ENCODE measurements around the gene AUTS2.

Gene AUTS2

DNA sequence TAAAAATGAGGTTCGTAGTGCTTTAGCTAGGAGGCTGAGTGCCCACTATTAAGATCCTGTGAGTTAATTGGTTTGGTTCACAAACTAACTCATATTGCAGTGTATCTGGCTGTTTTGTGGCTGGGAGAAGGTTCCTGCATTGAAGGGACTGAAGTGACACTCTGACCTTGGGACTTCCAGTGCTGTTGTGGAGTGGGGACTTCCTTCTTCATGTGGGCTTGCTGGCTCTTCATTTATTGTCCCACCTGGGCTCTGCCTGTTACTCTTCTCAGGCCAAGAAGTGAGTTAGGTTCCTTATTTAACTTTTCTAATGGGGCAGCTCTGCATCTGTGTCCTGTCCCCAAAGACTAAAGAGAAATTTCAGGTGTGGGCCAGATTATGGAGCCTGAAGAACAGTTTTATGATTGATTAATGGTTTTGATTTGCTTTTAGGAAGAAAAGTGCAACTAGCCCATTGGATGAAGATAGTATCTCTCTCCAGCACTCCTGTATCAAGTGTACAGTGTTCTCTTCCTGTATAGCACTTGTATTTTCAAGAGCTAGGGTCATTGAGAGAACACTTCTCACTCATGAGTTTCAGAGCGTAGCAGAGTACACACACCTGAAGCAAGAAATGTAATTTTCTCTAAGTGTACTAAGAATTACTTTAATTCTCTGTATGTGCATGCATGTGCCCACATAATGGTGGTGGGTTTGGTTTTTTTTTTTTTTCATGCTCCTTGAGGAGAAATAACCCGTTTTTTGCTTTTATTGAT lies 54.8 kb downstream of the AUTS2 start:
- DNase-seq = no peak
- no peaks in the 10 kb centered on the region for H3K4me1 ChIP-seq (ENCODE audit: control insufficient read depth, insufficient read depth, low read length, poor library complexity, severe bottlenecking)
- no peaks in the 10 kb centered on the region for H3K36me3 ChIP-seq (ENCODE audit: control insufficient read depth, insufficient read depth, low read length)

DNA sequence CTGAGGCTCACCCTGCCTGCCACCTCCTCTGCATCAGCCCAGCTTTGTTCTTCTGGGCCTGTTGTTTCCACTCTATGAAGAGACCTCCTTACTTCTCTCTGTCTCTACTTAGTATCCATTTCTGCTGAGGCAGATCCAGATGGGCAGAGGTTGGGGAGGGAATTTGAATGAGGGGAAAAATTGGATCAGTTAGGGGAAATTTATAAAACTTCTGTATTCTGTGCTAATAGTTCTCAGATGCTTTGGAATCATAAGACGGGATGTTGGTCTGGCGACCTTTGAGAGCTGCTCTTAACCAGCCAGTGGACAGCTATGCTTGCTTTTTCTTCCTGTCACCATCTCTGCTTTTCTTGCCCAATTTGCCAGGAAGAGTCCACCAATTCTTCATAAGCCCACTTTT lies 55.5 kb downstream of the AUTS2 start:
- Histone ChIP-seq H3K27me3 (replicated peaks; ENCODE audit: control insufficient read depth, insufficient read depth, low read length, poor library complexity, severe bottlenecking) (no peaks in the 10 kb centered on the region), H3K4me1 (ENCODE audit: control insufficient read depth, insufficient read depth, low read length, poor library complexity, severe bottlenecking) (no peaks in the 10 kb centered on the region), H3K4me3 (ENCODE audit: insufficient read depth, low read depth, low read length, poor library complexity, severe bottlenecking) (no peak overlapping the region), H3K27ac (ENCODE audit: insufficient read depth, low read length, poor library complexity, severe bottlenecking) (no peak overlapping the region), H3K9me3 (ENCODE audit: control insufficient read depth, low read length) (no peaks in the 10 kb centered on the region), H3K36me3 (ENCODE audit: control insufficient read depth, insufficient read depth, low read length) (no peaks in the 10 kb centered on the region)
- DNase-seq = no peak

More for the DNA sequence above, 54.8 kb downstream of the AUTS2 start:
- Histone ChIP-seq H3K4me3 (ENCODE audit: insufficient read depth, low read depth, low read length, poor library complexity, severe bottlenecking) (no peak overlapping the region), H3K9me3 (ENCODE audit: control insufficient read depth, low read length) (no peaks in the 10 kb centered on the region), H3K27ac (ENCODE audit: insufficient read depth, low read length, poor library complexity, severe bottlenecking) (no peak overlapping the region), H3K27me3 (replicated peaks; ENCODE audit: control insufficient read depth, insufficient read depth, low read length, poor library complexity, severe bottlenecking) (no peaks in the 10 kb centered on the region)

DNA sequence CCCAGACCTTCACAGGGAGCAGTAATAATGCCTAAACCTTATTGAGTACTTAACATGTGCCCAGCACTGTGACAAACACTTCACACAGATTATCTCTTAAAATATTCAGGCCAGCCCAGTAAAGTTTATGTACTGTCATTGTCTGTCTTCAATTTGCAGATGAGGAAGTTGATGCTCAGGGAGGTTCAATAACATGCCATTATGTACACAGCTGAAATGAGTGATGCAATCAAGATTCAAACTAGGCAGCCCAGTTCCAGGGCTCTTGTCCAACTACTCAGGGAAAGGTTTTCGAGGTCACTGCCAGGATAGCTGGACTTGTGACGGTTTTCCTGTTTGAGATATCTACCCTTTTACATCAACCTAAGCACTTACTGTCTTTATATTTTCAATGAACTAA lies 56.1 kb downstream of the AUTS2 start:
- DNase-seq = no peak
- H3K27me3 ChIP-seq (replicated peaks; ENCODE audit: control insufficient read depth, insufficient read depth, low read length, poor library complexity, severe bottlenecking) = no peaks in the 10 kb centered on the region
- H3K4me3 ChIP-seq (ENCODE audit: insufficient read depth, low read depth, low read length, poor library complexity, severe bottlenecking) = no peak overlapping the region
- H3K36me3 ChIP-seq (ENCODE audit: control insufficient read depth, insufficient read depth, low read length) = no peaks in the 10 kb centered on the region
- H3K27ac ChIP-seq (ENCODE audit: insufficient read depth, low read length, poor library complexity, severe bottlenecking) = no peak overlapping the region
- no peaks in the 10 kb centered on the region for H3K9me3 ChIP-seq (ENCODE audit: control insufficient read depth, low read length)
- no peaks in the 10 kb centered on the region for H3K4me1 ChIP-seq (ENCODE audit: control insufficient read depth, insufficient read depth, low read length, poor library complexity, severe bottlenecking)

DNA sequence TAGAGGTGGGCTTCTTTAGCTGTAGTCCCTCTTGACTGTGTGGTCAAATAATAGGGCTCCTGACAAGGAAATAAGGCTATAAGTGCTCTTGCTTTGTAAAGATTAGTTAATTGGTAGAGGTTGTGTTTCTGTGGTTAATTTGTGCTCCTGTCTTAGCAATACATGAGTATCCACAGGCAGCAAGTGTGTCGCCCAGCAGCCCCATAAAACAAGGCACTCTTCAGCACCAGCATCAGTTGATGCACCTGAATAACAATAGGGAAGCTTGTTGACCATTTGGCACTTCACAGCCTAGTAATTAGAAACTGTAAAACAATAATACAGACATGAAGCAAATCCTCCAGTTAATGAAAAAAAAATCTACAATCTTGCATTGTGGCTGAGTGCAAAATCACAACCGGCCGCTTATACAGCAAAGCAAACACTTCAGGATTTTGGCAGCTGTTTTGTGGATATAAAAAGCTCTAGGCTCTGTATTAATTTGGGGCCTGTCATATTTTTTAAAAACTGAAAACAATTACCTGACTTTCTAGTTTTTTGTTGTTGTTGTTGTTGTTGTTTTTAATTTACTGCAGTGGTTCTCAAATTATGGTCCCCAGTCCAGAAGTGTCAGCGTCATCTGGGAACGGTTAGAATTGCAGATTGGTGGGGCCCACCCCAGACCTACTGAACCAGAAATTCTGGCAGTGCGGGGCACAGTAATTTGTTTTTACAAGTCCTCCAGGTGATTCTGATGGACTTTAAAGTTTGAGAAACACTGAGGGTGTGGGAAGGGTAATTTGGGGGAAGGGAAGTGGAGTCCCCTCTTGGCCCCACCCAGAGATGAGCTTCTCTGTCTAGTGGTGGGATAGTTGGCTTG lies 56.8 kb downstream of the AUTS2 start:
- H3K36me3 ChIP-seq (ENCODE audit: control insufficient read depth, insufficient read depth, low read length) = no peaks in the 10 kb centered on the region
- no peak for DNase-seq
- H3K27ac ChIP-seq (ENCODE audit: insufficient read depth, low read length, poor library complexity, severe bottlenecking) = no peak overlapping the region
- H3K4me3 ChIP-seq (ENCODE audit: insufficient read depth, low read depth, low read length, poor library complexity, severe bottlenecking) = no peak overlapping the region
- no peaks in the 10 kb centered on the region for H3K27me3 ChIP-seq (replicated peaks; ENCODE audit: control insufficient read depth, insufficient read depth, low read length, poor library complexity, severe bottlenecking)
- no peaks in the 10 kb centered on the region for H3K9me3 ChIP-seq (ENCODE audit: control insufficient read depth, low read length)
- H3K4me1 ChIP-seq (ENCODE audit: control insufficient read depth, insufficient read depth, low read length, poor library complexity, severe bottlenecking) = no peaks in the 10 kb centered on the region

DNA sequence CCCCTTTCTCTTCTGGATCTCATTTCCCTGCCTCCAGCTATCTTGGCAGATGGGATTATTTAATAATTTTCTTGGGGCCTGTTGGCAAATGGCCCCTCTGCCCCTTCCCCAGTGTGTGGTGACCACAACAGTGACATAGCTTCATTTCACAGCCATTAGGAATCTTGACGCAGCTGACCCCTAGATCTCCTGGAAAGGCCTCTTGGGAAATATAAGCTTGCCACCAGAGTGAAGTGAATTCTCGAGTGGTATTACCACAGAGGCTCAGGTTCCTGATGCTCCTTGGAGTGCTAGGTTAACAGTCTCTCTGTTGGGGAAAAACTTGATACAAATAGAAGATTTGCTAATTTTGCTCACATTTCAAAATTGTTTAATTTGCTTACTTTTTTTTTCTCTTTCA lies 57.8 kb downstream of the AUTS2 start:
- Histone ChIP-seq H3K9me3 (ENCODE audit: control insufficient read depth, low read length) (no peaks in the 10 kb centered on the region), H3K27me3 (replicated peaks; ENCODE audit: control insufficient read depth, insufficient read depth, low read length, poor library complexity, severe bottlenecking) (no peaks in the 10 kb centered on the region), H3K4me3 (ENCODE audit: insufficient read depth, low read depth, low read length, poor library complexity, severe bottlenecking) (no peak overlapping the region), H3K4me1 (ENCODE audit: control insufficient read depth, insufficient read depth, low read length, poor library complexity, severe bottlenecking) (no peaks in the 10 kb centered on the region), H3K36me3 (ENCODE audit: control insufficient read depth, insufficient read depth, low read length) (no peaks in the 10 kb centered on the region), H3K27ac (ENCODE audit: insufficient read depth, low read length, poor library complexity, severe bottlenecking) (no peak overlapping the region)
- DNase-seq = no peak

DNA sequence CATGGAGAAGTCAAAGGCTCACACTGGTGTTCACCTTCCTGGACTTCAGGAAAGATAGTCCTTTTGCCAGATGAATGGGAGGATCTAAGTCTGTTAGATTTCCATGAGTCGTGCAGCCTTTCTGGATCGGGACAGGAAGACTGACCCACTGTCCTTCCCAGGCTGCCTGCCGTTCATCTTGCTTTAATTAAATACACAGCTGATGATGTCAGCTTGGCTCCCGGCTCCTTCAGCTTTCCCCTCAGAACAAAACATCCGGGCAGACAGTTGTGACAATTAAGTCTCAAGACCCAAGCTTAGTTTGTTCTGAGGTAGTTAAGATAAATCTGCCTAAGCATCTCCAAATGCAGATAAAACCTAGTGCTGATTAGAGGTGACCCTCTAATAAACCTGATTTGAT lies 58.6 kb downstream of the AUTS2 start:
- H3K4me3 ChIP-seq (ENCODE audit: insufficient read depth, low read depth, low read length, poor library complexity, severe bottlenecking) = no peak overlapping the region
- H3K36me3 ChIP-seq (ENCODE audit: control insufficient read depth, insufficient read depth, low read length) = no peaks in the 10 kb centered on the region
- no peaks in the 10 kb centered on the region for H3K27me3 ChIP-seq (replicated peaks; ENCODE audit: control insufficient read depth, insufficient read depth, low read length, poor library complexity, severe bottlenecking)
- no peaks in the 10 kb centered on the region for H3K9me3 ChIP-seq (ENCODE audit: control insufficient read depth, low read length)
- H3K4me1 ChIP-seq (ENCODE audit: control insufficient read depth, insufficient read depth, low read length, poor library complexity, severe bottlenecking) = no peaks in the 10 kb centered on the region
- DNase-seq = no peak
- H3K27ac ChIP-seq (ENCODE audit: insufficient read depth, low read length, poor library complexity, severe bottlenecking) = no peak overlapping the region

DNA sequence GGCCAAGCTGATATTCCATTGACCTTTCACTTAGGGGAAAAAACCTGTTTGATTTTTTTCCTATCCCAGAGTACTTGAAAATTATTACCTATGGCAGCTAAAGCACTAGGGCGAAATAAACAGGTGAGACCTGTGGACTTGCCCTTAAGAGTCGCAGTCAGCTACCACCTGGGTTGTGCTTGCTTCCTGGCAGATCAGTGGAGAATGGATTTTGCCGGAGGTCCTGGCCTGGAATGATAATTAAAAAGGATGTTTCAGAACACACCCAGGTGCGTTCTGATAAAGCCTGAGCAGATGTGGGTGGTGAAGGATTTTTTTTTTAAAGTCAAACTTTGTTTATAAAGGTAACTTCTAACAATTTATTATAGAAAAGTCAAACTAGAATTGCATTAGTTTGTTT lies 59.1 kb downstream of the AUTS2 start:
- H3K36me3 ChIP-seq (ENCODE audit: control insufficient read depth, insufficient read depth, low read length) = no peaks in the 10 kb centered on the region
- no peaks in the 10 kb centered on the region for H3K9me3 ChIP-seq (ENCODE audit: control insufficient read depth, low read length)
- DNase-seq = no peak
- no peaks in the 10 kb centered on the region for H3K27me3 ChIP-seq (replicated peaks; ENCODE audit: control insufficient read depth, insufficient read depth, low read length, poor library complexity, severe bottlenecking)
- H3K27ac ChIP-seq (ENCODE audit: insufficient read depth, low read length, poor library complexity, severe bottlenecking) = no peak overlapping the region
- no peak overlapping the region for H3K4me3 ChIP-seq (ENCODE audit: insufficient read depth, low read depth, low read length, poor library complexity, severe bottlenecking)
- H3K4me1 ChIP-seq (ENCODE audit: control insufficient read depth, insufficient read depth, low read length, poor library complexity, severe bottlenecking) = no peaks in the 10 kb centered on the region

DNA sequence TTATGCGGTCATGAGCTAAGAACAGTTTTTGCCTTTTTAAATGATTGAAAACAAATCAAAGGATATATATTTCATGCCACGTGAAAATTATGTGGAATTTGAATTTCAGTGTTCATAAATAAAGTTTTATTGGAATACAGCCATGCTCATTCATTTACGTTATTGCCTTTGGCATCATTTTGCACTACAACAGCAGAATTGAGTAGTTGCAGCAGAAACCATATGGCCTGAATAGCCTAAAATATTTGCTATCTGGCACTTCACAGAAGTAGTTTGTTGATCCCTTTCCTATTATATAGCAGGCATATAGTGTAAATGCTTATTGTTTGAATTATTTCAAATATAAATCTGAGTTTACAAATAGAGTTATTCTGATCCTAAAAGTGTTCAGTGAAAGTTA lies 59.7 kb downstream of the AUTS2 start:
- Histone ChIP-seq H3K27me3 (replicated peaks; ENCODE audit: control insufficient read depth, insufficient read depth, low read length, poor library complexity, severe bottlenecking) (no peaks in the 10 kb centered on the region), H3K9me3 (ENCODE audit: control insufficient read depth, low read length) (no peaks in the 10 kb centered on the region), H3K36me3 (ENCODE audit: control insufficient read depth, insufficient read depth, low read length) (no peaks in the 10 kb centered on the region), H3K4me3 (ENCODE audit: insufficient read depth, low read depth, low read length, poor library complexity, severe bottlenecking) (no peak overlapping the region), H3K4me1 (ENCODE audit: control insufficient read depth, insufficient read depth, low read length, poor library complexity, severe bottlenecking) (no peaks in the 10 kb centered on the region), H3K27ac (ENCODE audit: insufficient read depth, low read length, poor library complexity, severe bottlenecking) (no peak overlapping the region)
- no peak for DNase-seq

DNA sequence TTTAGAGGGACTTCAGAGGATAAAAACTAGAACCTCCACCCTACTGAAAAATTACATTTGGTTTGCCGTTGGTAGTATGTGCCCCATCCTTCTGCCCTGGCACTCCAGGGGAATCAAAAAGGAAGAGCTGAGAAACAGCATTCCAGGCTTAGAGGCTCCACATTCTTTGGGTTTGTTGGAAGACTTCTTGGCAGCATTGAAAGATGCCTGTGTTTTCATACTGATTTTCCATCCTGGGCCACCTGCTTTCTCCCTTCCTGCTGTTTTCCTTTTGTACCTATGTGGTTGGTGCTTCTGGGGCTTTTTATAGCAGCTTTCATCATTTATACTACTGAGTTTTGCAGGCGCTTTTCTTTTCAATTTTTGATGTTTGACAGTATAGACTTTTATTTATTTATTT lies 61.7 kb downstream of the AUTS2 start:
- no peaks in the 10 kb centered on the region for H3K36me3 ChIP-seq (ENCODE audit: control insufficient read depth, insufficient read depth, low read length)
- H3K4me3 ChIP-seq (ENCODE audit: insufficient read depth, low read depth, low read length, poor library complexity, severe bottlenecking) = no peak overlapping the region
- no peaks in the 10 kb centered on the region for H3K27me3 ChIP-seq (replicated peaks; ENCODE audit: control insufficient read depth, insufficient read depth, low read length, poor library complexity, severe bottlenecking)
- DNase-seq = no peak
- H3K4me1 ChIP-seq (ENCODE audit: control insufficient read depth, insufficient read depth, low read length, poor library complexity, severe bottlenecking) = no peaks in the 10 kb centered on the region
- no peaks in the 10 kb centered on the region for H3K9me3 ChIP-seq (ENCODE audit: control insufficient read depth, low read length)
- no peak overlapping the region for H3K27ac ChIP-seq (ENCODE audit: insufficient read depth, low read length, poor library complexity, severe bottlenecking)

DNA sequence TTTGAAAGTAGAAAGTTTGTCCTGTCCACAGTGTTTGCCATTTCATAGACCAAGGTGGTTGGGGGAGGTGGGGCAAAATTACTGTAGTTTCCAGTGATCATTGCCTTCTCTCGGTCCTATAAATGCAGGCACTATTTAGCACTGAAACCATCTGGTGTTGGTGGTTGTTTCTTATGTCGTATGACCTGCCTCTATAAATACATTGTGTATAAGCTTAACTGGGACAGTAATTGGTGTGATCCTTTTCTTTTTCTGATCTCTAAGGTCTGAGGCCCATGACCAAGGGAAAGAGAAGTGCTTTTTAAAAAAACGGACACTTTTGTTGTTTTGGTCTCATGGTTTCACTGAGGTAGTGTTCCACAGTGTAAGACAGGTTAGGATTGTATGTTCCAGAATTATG lies 63.1 kb downstream of the AUTS2 start:
- DNase-seq = no peak

More for the DNA sequence above, 63.1 kb downstream of the AUTS2 start:
- no peak overlapping the region for H3K27ac ChIP-seq (ENCODE audit: insufficient read depth, low read length, poor library complexity, severe bottlenecking)
- H3K9me3 ChIP-seq (ENCODE audit: control insufficient read depth, low read length) = no peaks in the 10 kb centered on the region
- H3K36me3 ChIP-seq (ENCODE audit: control insufficient read depth, insufficient read depth, low read length) = no peaks in the 10 kb centered on the region
- no peaks in the 10 kb centered on the region for H3K27me3 ChIP-seq (replicated peaks; ENCODE audit: control insufficient read depth, insufficient read depth, low read length, poor library complexity, severe bottlenecking)
- no peaks in the 10 kb centered on the region for H3K4me1 ChIP-seq (ENCODE audit: control insufficient read depth, insufficient read depth, low read length, poor library complexity, severe bottlenecking)
- H3K4me3 ChIP-seq (ENCODE audit: insufficient read depth, low read depth, low read length, poor library complexity, severe bottlenecking) = no peak overlapping the region
